HG03175 (cell line): Measurements from ENCODE around the gene RHOXF2B.
"Not testable (repeated sequence)": the region's sequence is repeated elsewhere in the genome, so short reads cannot be mapped to it uniquely, and the experiment has no call there.

Experiments
- ATAC-seq: cut with Tn5 transposase; IDR thresholded peaks from one replicate; pipeline ENCODE4 v1.9.1; 2021; ENCODE audit warnings: mild to moderate bottlenecking, moderate library complexity; ENCODE audit not compliant: unreplicated experiment

Gene RHOXF2B

GRCh38 chrX:120077590-120077989 lies at the start of gene RHOXF2B:
RHOXF2B (minus strand) TSS chrX:120077690; CDS start chrX:120077552, 138 bp downstream.
- ATAC-seq = not testable (repeated sequence)

DNA sequence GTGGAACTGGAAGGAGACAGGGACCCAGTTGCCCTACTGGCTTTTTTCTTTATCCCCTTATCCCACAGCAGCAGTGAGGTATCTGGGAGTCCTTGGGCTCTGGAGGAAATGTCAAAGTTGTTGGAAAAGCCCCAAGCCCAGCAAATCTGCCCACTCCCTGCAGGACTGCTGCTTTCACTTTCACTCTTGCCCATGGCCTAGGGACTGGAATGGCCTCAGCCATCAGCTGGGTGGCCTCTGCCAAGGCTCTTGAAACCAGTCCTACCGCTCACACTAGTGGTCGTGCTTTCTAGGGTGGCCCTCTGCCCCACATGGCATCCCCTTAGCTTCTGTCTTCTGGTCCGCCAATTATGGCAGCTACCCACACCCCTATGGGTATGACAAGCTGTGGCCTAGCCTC lies 48.0 kb upstream of the RHOXF2B start:
- ATAC-seq = no peak

DNA sequence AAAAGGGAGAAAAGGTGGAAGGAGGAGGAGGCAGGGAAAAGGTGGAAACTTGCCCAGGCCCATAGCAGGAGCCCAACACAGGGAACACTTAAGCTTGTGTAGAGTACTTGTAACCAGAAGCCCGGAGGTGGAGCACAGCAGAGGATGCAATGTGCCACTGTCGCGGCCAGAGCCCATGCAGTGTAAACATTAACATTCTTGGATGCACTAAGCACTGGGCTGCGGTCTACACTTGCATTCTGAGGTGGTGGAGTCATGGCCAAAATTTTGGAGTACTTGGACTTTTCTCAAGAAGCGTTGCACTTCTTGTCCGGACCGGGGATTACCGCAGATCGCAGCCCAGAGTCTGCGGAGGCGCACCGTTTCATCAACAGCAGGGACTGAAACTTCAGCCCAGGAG lies 42.7 kb upstream of the RHOXF2B start:
- ATAC-seq = no peak

DNA sequence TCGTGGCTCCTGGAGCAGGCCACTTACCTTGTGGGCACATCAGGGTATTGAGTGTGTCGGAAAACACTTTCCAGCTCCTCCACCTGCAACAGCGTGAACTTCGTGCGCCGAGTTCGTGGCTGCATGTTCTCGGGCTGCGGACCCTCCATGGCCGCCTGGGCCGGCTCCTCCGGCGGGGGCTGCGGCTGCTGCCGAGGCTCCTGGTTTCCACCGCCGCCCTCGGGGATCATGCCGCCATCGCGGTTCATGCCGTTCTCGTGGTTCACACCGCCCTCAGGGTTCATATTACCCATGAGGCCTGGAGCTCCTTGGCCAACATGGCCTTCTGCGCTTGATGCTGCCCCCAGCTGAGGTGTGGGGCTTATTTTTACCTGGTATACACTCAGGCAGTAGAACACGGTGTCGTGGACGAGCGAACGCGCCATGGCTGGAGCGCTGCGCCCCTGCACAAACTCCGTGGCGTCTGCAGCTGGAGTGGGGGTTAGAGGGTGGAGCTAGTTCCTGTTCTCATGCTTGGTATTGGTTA lies 38.0 kb upstream of the RHOXF2B start, which contains the start of gene RHOXF1:
TSS of gene RHOXF1 (minus strand) at position 476 of the 526 bp plus-strand sequence. CDS start at position 425, 51 bp downstream.
- ATAC-seq = no peak

- no peak for ATAC-seq
Measured at GRCh38 chrX:120111611-120112010, 34.1 kb upstream of the RHOXF2B start.

DNA sequence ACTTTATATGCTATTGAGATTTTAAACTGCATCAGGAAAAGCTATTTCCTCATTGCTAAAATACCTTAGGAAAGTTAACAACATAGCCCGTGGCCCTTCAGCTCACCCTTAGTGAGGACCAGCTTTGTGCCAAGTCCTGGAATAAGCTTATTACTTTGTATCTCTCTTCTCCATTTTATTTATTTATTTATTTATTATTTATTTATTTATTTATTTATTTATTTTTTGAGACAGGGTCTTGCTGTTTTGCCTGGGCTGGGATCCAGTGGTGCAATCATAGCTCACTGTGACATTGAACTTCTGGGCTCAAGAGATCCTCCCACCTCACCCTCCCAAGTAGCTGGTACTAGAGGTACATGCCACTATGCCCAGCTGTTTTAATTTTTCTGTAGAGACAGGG lies 31.9 kb upstream of the RHOXF2B start:
- ATAC-seq = no peak

GRCh38 chrX:120104707-120105106 lies 27.2 kb upstream of the RHOXF2B start:
- ATAC-seq = not testable (repeated sequence)

DNA sequence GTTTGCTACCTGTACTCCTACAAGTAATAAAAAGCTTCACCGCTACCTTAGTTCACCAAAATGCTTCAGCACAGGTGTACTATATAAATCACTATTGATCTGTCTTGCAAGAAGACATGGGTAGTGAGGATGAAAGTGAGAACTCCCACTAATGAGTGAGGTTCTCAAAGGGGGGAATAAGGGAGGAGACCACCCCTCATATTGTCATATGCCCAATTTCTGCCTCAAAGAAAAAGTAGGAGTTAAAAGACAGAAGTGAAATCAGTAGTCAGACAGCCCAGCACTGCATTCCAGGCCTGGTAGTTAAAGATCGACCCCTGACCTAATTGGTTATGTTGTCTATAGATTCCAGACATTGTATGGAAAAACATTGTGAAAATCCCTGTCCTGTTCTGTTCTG lies 23.6 kb upstream of the RHOXF2B start:
- ATAC-seq = not testable (repeated sequence)

GRCh38 chrX:120090208-120090607 lies 12.7 kb upstream of the RHOXF2B start:
- ATAC-seq = no peak

GRCh38 chrX:120087289-120088017 lies 10.0 kb upstream of the RHOXF2B start:
- ATAC-seq = no peak

- ATAC-seq = not testable (repeated sequence)
Measured at GRCh38 chrX:120085553-120086185, 8.2 kb upstream of the RHOXF2B start.

- ATAC-seq = not testable (repeated sequence)
Measured at GRCh38 chrX:120066169-120066568, 11.3 kb downstream of the RHOXF2B start.

DNA sequence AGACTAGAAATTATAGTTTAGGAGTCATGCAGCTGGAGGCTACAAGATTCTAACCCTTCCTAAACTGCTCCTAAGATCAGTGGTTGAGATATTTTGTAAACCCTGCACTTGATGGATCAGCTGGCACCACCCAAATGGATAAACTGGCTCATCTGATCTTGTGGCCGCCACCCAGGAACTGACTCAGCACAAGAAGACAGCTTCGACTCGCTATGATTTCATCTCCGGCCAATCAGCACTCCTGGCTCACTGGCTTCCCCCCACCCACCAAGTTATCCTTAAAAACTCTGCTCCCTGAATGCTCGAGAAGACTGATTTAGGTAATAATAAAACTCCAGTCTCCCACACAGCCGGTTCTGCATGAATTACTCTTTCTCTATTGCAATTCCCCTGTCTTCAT lies 34.8 kb downstream of the RHOXF2B start:
- not testable (repeated sequence) for ATAC-seq

DNA sequence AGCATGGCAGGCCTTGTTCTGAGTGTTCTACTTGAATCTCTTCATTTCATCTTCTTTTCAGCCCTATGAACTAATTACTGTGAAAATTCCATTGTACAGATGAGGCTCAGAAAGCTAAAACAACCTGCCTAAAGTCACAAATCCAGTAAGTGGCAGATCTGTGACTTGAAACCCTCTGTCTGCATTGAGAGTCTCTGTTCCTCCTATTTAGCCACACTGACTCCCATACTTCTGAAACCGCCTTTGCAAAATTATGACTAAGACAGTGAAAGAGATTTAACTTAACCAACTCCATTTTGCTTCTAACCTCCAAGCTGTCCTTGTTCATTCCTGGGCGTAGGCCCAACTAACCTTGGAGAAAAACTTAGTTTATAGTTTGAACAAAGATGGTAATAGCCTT lies 35.2 kb downstream of the RHOXF2B start:
- ATAC-seq = not testable (repeated sequence)

GRCh38 chrX:120040176-120040575 lies 37.3 kb downstream of the RHOXF2B start:
- not testable (repeated sequence) for ATAC-seq

- ATAC-seq = not testable (repeated sequence)
Measured at GRCh38 chrX:120039087-120039733, 38.3 kb downstream of the RHOXF2B start.

- ATAC-seq = no peak
Measured at GRCh38 chrX:120036704-120037103, 40.8 kb downstream of the RHOXF2B start.

DNA sequence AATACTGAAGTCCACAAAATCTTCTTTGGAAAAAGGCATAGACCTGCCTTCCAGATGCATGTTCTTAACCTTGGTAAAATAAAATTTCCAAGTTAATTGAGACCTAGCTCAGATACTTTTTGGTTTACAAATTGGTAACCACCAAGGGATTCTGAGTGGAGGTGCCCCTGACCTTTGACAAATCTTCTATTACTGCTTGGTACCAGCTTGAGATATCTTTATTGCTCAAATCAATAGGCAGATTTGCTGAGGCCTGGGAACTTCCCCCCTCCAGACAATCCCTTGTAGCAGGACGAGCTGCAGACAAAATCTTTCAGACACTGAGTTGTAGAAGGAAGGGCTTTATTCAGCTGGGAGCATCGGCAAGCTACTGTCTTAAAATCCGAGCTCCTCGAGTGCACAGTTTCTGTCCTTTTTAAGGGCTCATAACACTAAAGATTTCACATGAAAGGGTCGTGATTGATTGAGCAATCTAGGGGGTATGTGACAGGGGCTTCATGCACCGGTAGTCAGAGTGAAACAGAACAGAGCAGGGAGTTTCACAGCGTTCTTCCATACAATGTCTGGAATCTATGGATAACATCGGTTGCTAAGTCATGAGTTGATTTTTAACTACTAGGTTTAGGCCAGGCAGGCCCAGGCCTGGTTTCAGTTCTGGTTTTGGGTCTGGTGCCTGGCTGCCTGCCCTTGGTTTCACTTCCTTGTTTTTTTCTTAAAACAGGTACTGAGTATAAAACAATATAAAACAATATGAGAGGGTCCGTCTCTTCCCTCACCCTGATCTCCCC lies 41.8 kb downstream of the RHOXF2B start:
- peak; percentile 80 for ATAC-seq

DNA sequence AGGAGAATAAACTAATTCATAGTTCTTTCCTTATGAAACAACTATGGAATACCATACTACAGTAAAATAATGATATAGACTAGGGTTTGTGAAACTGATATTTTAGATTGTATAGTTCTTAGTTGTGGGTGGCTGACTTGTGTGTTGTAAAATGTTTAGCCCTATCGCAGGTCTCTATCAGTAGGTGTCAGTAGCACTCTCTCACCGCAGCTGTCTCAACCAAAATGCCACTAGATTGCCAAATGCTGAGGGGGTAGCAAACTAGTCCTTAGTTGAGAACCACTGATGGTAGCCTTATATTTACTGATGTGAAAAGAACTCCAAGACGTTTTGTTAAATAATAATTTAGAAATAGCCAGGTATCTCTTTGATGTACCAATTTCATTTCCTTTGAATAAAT lies 48.1 kb downstream of the RHOXF2B start:
- no peak for ATAC-seq

DNA sequence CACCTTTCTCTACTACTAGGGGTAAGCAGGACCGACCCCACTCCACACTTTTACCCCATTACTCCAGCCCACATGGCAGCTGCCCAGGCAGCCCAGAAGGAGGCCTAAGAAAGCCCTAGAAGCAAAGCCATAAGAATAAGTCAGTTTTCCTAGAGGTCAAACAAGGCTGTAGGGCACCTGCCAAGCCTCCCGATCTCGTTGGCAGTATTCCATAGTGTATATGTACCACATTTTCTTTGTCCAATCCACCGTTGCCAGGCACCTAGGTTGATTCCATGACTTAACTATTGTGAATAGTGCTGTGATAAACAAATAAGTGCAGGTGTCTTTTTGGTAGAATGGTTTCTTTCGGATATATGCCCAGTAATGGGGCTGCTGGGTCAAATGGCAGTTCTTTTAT lies 54.2 kb downstream of the RHOXF2B start:
- no peak for ATAC-seq

DNA sequence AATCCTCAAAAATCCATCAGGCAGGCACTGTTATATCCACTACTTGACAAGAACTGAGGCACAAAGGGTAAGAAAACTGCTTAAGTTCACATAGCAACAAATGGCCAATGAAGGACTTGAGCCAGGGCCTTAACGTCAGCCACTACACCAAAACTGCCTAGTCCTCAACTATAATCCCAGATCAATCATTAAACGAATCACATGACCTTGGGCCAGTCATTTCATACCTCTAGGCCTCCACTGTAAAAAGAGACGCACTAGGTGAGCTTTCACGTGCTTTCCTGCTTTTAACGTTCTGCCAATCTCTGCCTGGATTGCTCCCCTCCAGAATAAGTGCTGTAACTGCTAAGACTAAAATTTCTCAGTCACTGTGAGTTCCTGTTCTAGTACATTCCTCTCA lies 54.7 kb downstream of the RHOXF2B start:
- ATAC-seq = no peak
